Activated CD8-positive, alpha-beta T cell treated with anti-CD3 and anti-CD28 coated beads, Interleukin-2, amount 10 ng/mL, durations not matched to agents 7 days and 5 days (primary cell): ENCODE results near the gene TEFM. TPM values are rescaled to one million over a fixed set of nuclear protein-coding genes. Genes with fewer than 3 reads are reported as not detected.
"Not testable (repeated sequence)": the region's sequence is repeated elsewhere in the genome, so short reads cannot be mapped to it uniquely, and the experiment has no call there.

Experiments used
- ATAC-seq: fragments of 150-1000 bp; cut with Tn5 transposase; one replicate; pipeline ENCODE4 v1.10.0; 2021; ENCODE audit warnings: moderate library complexity
- CTCF ChIA-PET: fragments of 350-600 bp; sonication (Branson Sonifier 250); formaldehyde crosslinking; loops from one replicate; lab custom pipeline; 2021; ENCODE audit warnings: antibody characterized with exemption; lab: Charles Lee
- POLR2A ChIA-PET: fragments of 350-600 bp; sonication (Branson Sonifier 250); formaldehyde crosslinking; loops from one replicate; lab custom pipeline; 2021; ENCODE audit warnings: antibody characterized with exemption; lab: Charles Lee
- DNase-seq: peaks from one replicate; pipeline ENCODE4 v3.0.0-alpha.2; 2020
- H3K27ac Mint-ChIP-seq: one replicate; pipeline ENCODE4 v1.8.0; 2021; ENCODE audit warnings: mild to moderate bottlenecking, mixed read lengths
- H3K27me3 Mint-ChIP-seq: one replicate; pipeline ENCODE4 v1.8.0; 2021; ENCODE audit warnings: low read depth, mixed read lengths
- H3K36me3 Mint-ChIP-seq: one replicate; pipeline ENCODE4 v1.8.0; 2021; ENCODE audit warnings: low read depth, mixed read lengths
- H3K4me1 Mint-ChIP-seq: one replicate; pipeline ENCODE4 v1.8.0; 2021; ENCODE audit warnings: low read depth, mixed read lengths
- H3K4me3 Mint-ChIP-seq: one replicate; pipeline ENCODE4 v1.8.0; 2021; ENCODE audit warnings: mild to moderate bottlenecking, mixed read lengths
- H3K9me3 Mint-ChIP-seq: one replicate; pipeline ENCODE4 v1.8.0; 2022; ENCODE audit warnings: mixed read lengths; ENCODE audit not compliant: insufficient read depth
- total RNA-seq, 2 experiments: library from RNA; stranded (reverse); gene quantifications; one replicate each; pipeline ENCODE4 v1.2.3, GENCODE V29; 2021

TEFM gene
- total RNA-seq, 2 experiments from 2014 or later: 11.6 to 15.6 TPM

- DNase-seq (no peak), ATAC-seq (no peak)
- Mint-ChIP-seq H3K27me3 (peaks cover 26% of the 10 kb centered on the region), H3K4me3 (no peak overlapping the region), H3K9me3 (no peaks in the 10 kb centered on the region), H3K27ac (no peak overlapping the region), H3K36me3 (no peaks in the 10 kb centered on the region), H3K4me1 (peaks cover 5% of the 10 kb centered on the region)
- ChIA-PET CTCF (interaction anchor here (1.6 kb wide), 1 partner anchor 299 kb away, joined by 3 read pairs; no protein-coding TSS in a partner anchor), POLR2A (interaction anchor here (1.2 kb wide), 1 partner anchor 10 kb away, joined by 4 read pairs; no protein-coding TSS in a partner anchor)
Measured at GRCh38 chr17:30917050-30917449, 11.0 kb upstream of the TEFM start.

GRCh38 chr17:30915833-30916611 lies 10.0 kb upstream of the TEFM start:
- ATAC-seq: no peak
- Mint-ChIP-seq H3K27me3 (peaks cover 19% of the 10 kb centered on the region), H3K9me3 (no peaks in the 10 kb centered on the region), H3K36me3 (no peaks in the 10 kb centered on the region), H3K27ac (no peak overlapping the region), H3K4me3 (no peak overlapping the region), H3K4me1 (no peaks in the 10 kb centered on the region)
- ChIA-PET POLR2A (no interaction called here), CTCF (interaction anchor here (0.8 to 1.6 kb wide), 4 partner anchors 153 to 301 kb away, joined by 3 to 4 read pairs (median 3); no protein-coding TSS in a partner anchor)
- DNase-seq: no peak

GRCh38 chr17:30913955-30914354 lies 7.9 kb upstream of the TEFM start:
- no peaks in the 10 kb centered on the region for H3K9me3 Mint-ChIP-seq
- H3K27me3 Mint-ChIP-seq: peaks cover 9% of the 10 kb centered on the region
- no peak for DNase-seq
- no peak overlapping the region for H3K27ac Mint-ChIP-seq
- CTCF ChIA-PET: no interaction called here
- no peak overlapping the region for H3K4me3 Mint-ChIP-seq
- H3K36me3 Mint-ChIP-seq: no peaks in the 10 kb centered on the region
- peaks cover 2% of the 10 kb centered on the region for H3K4me1 Mint-ChIP-seq
- POLR2A ChIA-PET: no interaction called here
- no peak for ATAC-seq

GRCh38 chr17:30910151-30910550 lies 4.1 kb upstream of the TEFM start:
- H3K36me3 Mint-ChIP-seq, H3K9me3 Mint-ChIP-seq, H3K27ac Mint-ChIP-seq, POLR2A ChIA-PET, DNase-seq, CTCF ChIA-PET, H3K4me3 Mint-ChIP-seq, H3K27me3 Mint-ChIP-seq, ATAC-seq: not testable (repeated sequence)
- H3K4me1 Mint-ChIP-seq: peaks cover 23% of the 10 kb centered on the region

GRCh38 chr17:30908717-30909420 lies 2.8 kb upstream of the TEFM start:
- POLR2A ChIA-PET: no interaction called here
- CTCF ChIA-PET: no interaction called here
- Mint-ChIP-seq H3K4me1 (peaks cover 27% of the 10 kb centered on the region), H3K27me3 (no peaks in the 10 kb centered on the region), H3K27ac (no peak overlapping the region), H3K9me3 (no peaks in the 10 kb centered on the region), H3K4me3 (no peak overlapping the region), H3K36me3 (peaks cover 2% of the 10 kb centered on the region)
- ATAC-seq (no peak), DNase-seq (no peak)

- Mint-ChIP-seq H3K4me1 (peaks cover 34% of the 10 kb centered on the region), H3K4me3 (peak overlapping the region; percentile 85), H3K27ac (peak overlapping the region; percentile 85), H3K36me3 (peaks cover 13% of the 10 kb centered on the region), H3K27me3 (no peaks in the 10 kb centered on the region), H3K9me3 (no peaks in the 10 kb centered on the region)
- CTCF ChIA-PET: no interaction called here
- DNase-seq (no peak), ATAC-seq (peak; percentile 27)
- POLR2A ChIA-PET: interaction anchor here (0.6 kb wide), 1 partner anchor 722 kb away, joined by 4 read pairs; no protein-coding TSS in a partner anchor
Measured at GRCh38 chr17:30905742-30906100, 317 bp downstream of the TEFM start.

GRCh38 chr17:30897311-30897710 lies 8.7 kb downstream of the TEFM start:
- ChIA-PET CTCF (interaction anchor here (1.2 kb wide), 1 partner anchor 9 kb away, joined by 3 read pairs; no protein-coding TSS in a partner anchor), POLR2A (no interaction called here)
- H3K27me3 Mint-ChIP-seq: no peaks in the 10 kb centered on the region
- ATAC-seq (no peak), DNase-seq (no peak)
- H3K27ac Mint-ChIP-seq: no peak overlapping the region
- no peaks in the 10 kb centered on the region for H3K9me3 Mint-ChIP-seq
- peaks cover 4% of the 10 kb centered on the region for H3K4me1 Mint-ChIP-seq
- H3K36me3 Mint-ChIP-seq: peaks cover 40% of the 10 kb centered on the region
- H3K4me3 Mint-ChIP-seq: no peak overlapping the region

- Mint-ChIP-seq H3K9me3 (no peaks in the 10 kb centered on the region), H3K27ac (peak overlapping the region; percentile 5), H3K4me3 (no peak overlapping the region), H3K4me1 (no peaks in the 10 kb centered on the region), H3K36me3 (peaks cover 34% of the 10 kb centered on the region), H3K27me3 (no peaks in the 10 kb centered on the region)
- ChIA-PET CTCF (no interaction called here), POLR2A (no interaction called here)
- no peak for DNase-seq
- ATAC-seq: no peak
Measured at GRCh38 chr17:30894236-30894635, 11.8 kb downstream of the TEFM start.

- Mint-ChIP-seq H3K4me3 (no peak overlapping the region), H3K36me3 (peaks cover 21% of the 10 kb centered on the region), H3K9me3 (no peaks in the 10 kb centered on the region), H3K27me3 (no peaks in the 10 kb centered on the region), H3K4me1 (no peaks in the 10 kb centered on the region), H3K27ac (no peak overlapping the region)
- DNase-seq (no peak), ATAC-seq (no peak)
- POLR2A ChIA-PET: interaction anchor here (0.6 to 1.2 kb wide), 2 partner anchors 47 to 100 kb away, joined by 3 read pairs; no protein-coding TSS in a partner anchor
- CTCF ChIA-PET: no interaction called here
Measured at GRCh38 chr17:30886187-30886586, 19.9 kb downstream of the TEFM start.

GRCh38 chr17:30869005-30869404 lies 37.0 kb downstream of the TEFM start:
- ATAC-seq: no peak
- Mint-ChIP-seq H3K27ac (no peak overlapping the region), H3K9me3 (no peaks in the 10 kb centered on the region), H3K4me1 (no peaks in the 10 kb centered on the region), H3K4me3 (no peak overlapping the region), H3K36me3 (peaks cover 56% of the 10 kb centered on the region), H3K27me3 (no peaks in the 10 kb centered on the region)
- ChIA-PET POLR2A (no interaction called here), CTCF (no interaction called here)
- DNase-seq: no peak

- ChIA-PET CTCF (no interaction called here), POLR2A (no interaction called here)
- Mint-ChIP-seq H3K27me3 (no peaks in the 10 kb centered on the region), H3K9me3 (no peaks in the 10 kb centered on the region), H3K36me3 (peaks cover 55% of the 10 kb centered on the region), H3K4me3 (no peak overlapping the region), H3K27ac (no peak overlapping the region), H3K4me1 (no peaks in the 10 kb centered on the region)
- DNase-seq (no peak), ATAC-seq (no peak)
Measured at GRCh38 chr17:30864636-30865035, 41.4 kb downstream of the TEFM start.
